CD4-positive, alpha-beta T cell treated with Interferon gamma for 1 hour (primary cell): ENCODE data around the gene BMS1.
"Not testable (repeated sequence)": the region's sequence is repeated elsewhere in the genome, so short reads cannot be mapped to it uniquely, and the experiment has no call there.

Source experiments
- DNase-seq: peaks from one replicate; pipeline ENCODE4 v3.0.0-alpha.2; 2020

Gene BMS1, protein sequence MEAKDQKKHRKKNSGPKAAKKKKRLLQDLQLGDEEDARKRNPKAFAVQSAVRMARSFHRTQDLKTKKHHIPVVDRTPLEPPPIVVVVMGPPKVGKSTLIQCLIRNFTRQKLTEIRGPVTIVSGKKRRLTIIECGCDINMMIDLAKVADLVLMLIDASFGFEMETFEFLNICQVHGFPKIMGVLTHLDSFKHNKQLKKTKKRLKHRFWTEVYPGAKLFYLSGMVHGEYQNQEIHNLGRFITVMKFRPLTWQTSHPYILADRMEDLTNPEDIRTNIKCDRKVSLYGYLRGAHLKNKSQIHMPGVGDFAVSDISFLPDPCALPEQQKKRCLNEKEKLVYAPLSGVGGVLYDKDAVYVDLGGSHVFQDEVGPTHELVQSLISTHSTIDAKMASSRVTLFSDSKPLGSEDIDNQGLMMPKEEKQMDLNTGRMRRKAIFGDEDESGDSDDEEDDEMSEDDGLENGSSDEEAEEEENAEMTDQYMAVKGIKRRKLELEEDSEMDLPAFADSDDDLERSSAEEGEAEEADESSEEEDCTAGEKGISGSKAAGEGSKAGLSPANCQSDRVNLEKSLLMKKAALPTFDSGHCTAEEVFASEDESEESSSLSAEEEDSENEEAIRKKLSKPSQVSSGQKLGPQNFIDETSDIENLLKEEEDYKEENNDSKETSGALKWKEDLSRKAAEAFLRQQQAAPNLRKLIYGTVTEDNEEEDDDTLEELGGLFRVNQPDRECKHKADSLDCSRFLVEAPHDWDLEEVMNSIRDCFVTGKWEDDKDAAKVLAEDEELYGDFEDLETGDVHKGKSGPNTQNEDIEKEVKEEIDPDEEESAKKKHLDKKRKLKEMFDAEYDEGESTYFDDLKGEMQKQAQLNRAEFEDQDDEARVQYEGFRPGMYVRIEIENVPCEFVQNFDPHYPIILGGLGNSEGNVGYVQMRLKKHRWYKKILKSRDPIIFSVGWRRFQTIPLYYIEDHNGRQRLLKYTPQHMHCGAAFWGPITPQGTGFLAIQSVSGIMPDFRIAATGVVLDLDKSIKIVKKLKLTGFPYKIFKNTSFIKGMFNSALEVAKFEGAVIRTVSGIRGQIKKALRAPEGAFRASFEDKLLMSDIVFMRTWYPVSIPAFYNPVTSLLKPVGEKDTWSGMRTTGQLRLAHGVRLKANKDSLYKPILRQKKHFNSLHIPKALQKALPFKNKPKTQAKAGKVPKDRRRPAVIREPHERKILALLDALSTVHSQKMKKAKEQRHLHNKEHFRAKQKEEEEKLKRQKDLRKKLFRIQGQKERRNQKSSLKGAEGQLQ

DNA sequence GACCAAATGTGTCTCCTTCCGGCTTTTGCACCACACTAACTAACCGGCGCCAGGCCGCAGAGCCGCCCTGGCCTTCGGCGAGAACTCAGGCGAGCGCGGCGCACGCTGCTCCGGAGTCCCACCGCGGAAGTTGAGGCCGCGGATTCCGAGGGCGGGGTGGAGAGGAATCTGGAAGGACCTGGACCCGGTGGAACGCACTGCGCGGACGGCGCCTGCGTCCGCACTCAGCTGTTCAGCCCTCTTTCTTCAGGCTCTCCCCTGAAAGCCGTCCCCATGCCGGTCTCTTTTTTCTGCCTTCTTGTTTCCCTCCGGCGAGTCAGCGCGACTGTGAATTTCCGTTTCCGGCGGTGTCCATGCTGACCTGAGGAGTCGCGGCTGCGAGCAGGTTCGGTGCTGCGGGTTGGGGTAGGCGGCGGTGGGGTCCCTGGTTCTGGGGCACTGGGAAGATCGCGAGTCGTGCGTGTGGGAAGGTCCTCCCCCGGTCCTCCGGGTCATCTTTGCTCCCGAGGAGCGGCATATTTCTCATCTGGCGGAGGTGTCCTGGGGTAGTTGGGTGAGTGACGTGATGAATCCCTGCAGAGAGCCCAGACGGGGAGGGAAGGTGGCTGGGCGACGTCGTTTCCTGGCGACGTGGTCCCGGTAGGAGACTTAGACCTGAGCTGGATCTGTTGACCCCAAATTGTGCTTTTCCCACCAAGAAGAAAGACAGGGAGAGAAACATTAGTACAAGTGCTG lies at the start of gene BMS1:
Gene BMS1 (plus strand): TSS at position 350 of the 735 bp plus-strand sequence. CDS start 1,600 bp downstream, outside the sequence.
- DNase-seq: peak; percentile 85

DNA sequence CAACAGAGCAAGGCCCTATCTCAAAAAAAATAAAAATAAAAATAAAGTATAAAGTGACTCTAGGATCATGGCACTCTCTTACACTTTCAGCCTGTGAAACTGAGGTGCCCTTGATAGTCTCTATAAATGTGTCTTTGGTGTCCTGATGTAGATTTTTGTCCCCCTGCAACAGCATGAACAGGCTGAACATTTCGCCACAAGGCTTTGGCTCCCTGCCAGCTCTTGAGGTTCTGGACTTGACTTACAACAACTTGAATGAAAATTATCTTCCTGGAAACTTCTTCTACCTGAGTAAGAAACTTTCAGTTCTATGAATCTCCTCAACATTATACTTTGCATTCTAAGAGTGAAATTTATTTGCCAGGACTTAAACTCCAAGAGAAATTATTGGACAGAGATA lies 48.1 kb upstream of the BMS1 start:
- no peak for DNase-seq

- no peak for DNase-seq
Measured at GRCh38 chr10:42738679-42739078, 43.9 kb upstream of the BMS1 start.

GRCh38 chr10:42741536-42741935 lies 41.1 kb upstream of the BMS1 start:
- not testable (repeated sequence) for DNase-seq

- DNase-seq: no peak
Measured at GRCh38 chr10:42743697-42744096, 38.9 kb upstream of the BMS1 start.

- DNase-seq: no peak
Measured at GRCh38 chr10:42744134-42744701, 38.4 kb upstream of the BMS1 start.

DNA sequence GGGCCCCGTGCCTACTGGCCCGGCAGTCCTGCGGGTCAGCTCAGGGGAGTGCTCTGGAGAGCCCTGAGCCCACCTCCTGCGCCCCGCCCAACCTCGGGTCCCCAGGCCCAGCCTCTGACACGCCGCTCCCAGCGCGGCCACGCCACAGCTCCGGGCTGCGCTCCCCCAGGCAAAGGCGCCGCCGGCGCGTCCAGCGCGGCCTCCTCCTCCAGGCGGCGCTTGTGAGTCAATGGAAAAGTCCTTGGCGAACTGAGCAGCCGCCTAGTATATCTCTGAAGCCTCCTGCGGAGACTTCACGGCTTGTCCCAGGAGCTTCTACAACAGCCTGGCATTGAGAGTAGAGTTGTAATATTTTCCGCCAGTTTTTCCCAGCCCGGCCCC lies 29.5 kb upstream of the BMS1 start:
- DNase-seq: peak; percentile 32

GRCh38 chr10:42753507-42754154 lies 29.0 kb upstream of the BMS1 start:
- no peak for DNase-seq

DNA sequence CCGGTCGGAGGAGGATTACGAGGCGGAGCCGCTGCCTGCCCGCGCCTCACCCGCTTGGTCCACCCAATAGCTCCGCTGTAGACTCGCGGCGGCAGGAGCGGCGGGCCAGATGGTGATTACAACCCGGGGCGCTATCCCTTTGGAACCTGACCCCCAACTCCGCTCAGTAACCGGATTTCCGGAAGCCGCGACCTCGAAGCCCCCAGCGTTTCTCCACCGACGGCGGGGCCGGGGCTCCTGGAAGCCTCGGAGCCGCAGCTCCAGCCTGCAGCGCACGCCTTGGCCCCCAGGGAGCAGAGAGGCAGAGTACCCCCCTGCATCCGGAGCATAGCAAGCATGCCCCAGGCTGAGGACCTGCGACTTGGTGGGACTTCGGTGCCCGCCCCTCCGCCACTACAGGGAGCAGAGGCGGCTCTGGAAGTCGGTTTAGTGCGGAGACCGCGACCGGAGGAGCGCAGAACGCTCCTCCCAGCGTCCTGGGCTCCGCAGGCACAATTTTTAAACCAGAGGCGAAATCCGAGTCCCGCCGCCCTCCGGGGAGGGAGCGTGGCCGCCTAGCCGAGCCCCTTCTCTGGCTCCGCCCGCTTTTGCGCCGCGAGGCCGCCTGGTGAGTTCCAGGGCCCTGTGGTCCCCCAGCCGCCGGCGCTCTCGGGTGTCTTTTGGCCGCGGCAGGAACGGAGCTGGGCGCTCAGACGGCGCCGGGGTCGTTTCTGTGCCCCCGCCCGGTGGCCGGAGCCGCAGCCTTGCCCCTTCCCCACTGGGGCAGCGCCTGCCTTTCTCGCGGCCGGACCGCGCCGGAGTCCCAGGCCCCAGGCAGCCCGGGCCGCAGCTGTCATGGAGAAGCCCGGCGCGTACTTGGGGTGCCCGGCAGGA lies 28.2 kb upstream of the BMS1 start:
- peak; percentile 9 for DNase-seq

- DNase-seq: no peak
Measured at GRCh38 chr10:42755028-42755451, 27.6 kb upstream of the BMS1 start.

DNA sequence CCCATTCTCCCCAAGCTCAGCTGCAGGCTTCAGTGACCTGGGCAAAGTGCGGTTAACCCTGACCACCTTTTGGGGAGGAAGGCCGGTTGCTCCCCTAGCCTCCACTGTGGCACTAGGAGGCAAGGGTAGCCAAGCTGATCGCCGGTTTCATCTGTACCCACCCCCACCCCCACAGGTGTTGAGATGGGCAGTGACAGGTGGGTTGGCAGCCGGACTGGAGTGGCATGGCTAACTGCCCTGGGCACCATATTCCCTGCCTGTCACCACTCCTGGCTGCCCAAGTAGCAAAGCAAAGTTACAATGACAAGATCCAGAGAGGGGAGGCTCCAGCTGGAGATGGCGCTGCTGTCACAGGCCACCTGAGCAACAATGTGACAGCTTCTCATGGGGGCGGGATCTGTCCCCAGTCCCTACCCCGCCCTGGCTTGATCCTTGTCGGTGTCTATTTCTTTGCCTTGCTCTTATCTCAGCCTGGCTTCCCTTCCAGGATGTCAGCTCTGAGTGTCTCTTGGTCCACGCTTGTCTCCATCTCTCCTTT lies 27.0 kb upstream of the BMS1 start:
- no peak for DNase-seq

GRCh38 chr10:42767906-42768305 lies 14.7 kb upstream of the BMS1 start:
- DNase-seq: no peak

DNA sequence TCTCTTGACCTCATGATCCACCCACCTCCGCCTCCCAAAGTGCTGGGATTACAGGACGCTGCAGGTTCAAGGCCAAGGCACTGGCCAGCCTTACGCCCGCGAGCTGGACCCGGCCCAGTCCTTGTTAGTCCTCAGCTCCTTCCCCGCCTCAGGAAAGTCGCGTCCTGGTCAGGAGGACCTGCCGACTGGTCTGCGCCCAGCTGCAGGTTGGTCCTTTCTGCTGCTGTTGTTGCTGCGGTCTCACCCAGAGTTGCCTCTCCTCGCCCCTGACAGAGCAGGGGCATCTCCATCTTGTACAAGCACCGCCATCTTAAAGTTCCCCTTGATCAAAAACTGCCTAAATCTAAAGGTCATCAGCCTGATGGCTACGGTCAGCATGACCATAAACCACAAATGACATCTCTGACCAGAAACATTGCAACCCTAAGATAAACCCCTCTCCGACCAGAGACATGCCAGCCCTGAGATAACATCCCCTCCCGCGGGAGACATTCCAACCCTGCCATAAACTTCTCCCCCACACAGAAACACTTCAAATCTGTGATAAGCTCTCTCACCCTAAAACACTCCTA lies 13.9 kb upstream of the BMS1 start:
- no peak for DNase-seq

GRCh38 chr10:42769173-42769572 lies 13.4 kb upstream of the BMS1 start:
- DNase-seq: no peak

DNA sequence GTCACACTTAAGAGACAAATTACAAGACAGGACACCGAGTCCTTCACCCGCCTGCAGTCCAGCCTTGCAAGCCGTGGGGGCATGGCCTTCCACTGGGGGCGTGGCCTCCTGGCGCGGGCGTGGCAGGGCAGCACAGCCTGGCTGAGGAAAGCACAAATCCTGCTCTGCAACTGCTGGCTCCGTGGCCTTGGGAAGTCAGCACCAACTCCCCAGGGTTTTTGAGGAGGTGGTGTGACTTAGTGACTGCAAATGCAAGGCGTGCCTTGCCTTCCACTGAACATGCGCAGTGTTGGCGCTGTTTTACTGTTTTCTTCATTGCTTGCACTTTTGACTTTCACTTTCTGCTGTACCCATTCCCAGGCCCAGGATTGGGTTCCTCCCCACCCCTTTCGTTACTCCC lies 12.9 kb upstream of the BMS1 start:
- no peak for DNase-seq

- no peak for DNase-seq
Measured at GRCh38 chr10:42776681-42777080, 5.9 kb upstream of the BMS1 start.

GRCh38 chr10:42780456-42780855 lies 2.1 kb upstream of the BMS1 start:
- DNase-seq: no peak

DNA sequence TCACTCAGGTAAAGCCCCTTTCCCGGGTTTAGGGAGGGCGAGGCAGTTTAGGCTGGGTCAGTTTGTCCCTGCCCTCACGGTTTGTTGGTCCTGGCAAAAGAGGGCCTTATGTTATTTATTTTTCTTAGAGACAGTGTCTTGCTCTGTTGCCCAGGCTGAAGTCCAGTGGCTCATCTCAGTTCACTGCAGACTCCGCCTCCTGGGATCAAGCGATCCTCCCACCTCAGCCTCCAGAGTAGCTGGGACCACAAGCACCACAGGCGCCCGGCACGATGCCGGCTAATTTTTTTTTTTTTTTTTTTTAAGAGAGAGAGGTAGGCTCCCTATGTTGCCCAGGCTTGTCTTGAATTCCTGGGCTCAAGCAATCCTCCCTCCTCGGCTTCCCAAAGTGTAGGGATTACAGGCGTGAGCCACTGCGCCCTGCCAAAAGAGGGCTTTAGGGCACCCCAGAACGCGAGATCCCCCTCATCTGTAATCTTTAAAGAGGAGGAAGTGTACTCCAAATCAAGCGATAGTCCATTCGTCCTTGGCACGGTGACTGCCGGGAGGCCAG lies 626 bp upstream of the BMS1 start:
- no peak for DNase-seq

GRCh38 chr10:42783181-42783549 lies 570 bp downstream of the BMS1 start:
- no peak for DNase-seq

DNA sequence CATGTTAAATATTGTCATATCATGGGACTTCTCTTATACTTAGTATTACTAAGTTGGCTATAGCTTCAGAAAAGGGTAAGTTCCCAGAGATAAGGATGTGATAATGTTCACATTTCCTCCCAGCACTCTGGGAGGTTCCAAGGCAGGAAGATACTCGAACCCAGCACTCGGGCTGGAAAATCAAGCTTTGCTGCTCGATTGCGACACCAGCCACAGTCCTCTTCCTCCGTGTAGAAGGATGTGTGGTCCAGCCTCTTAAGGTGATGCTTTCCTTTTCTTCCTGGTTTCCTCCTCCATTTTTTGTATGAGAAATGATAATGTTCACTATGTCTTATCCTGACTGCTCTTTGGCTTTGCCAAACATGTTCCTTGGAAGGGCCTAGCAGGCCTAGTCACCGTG lies 3.2 kb downstream of the BMS1 start:
- DNase-seq: no peak
